ENCODE results near the gene SNRNP48.

- no peak for TF ChIP-seq POLR2A (IDR thresholded peaks at IDR 0.05; ENCODE audit: low read depth, low read length)
- no peak for TF ChIP-seq TAF1 (IDR thresholded peaks at IDR 0.05; ENCODE audit: borderline replicate concordance, low read depth, low read length)
These were observed 39.6 kb upstream of the SNRNP48 start for GRCh38 chr6:7550433-7550801.

Measured in GM12892 (cell line).